Effector memory CD4-positive, alpha-beta T cell (primary cell): ENCODE data around the gene TMEM255B.

Experiments used
- DNase-seq, 3 donors: peaks; one replicate each; pipeline ENCODE4 v3.0.0-alpha.2; 2020
- H3K27ac ChIP-seq: 2 replicates; pipeline ENCODE4 v1.7.0; 2013; ENCODE audit warnings: mild to moderate bottlenecking, low read length, moderate library complexity; ENCODE audit not compliant: insufficient read depth, poor library complexity, severe bottlenecking
- H3K27me3 ChIP-seq: replicated peaks from 2 replicates; pipeline ENCODE4 v1.7.0; 2013; ENCODE audit warnings: mild to moderate bottlenecking, low read length; ENCODE audit not compliant: insufficient read depth, control insufficient read depth, poor library complexity, severe bottlenecking
- H3K36me3 ChIP-seq: 2 replicates; pipeline ENCODE4 v1.7.0; 2013; ENCODE audit warnings: mild to moderate bottlenecking, low read length, moderate library complexity; ENCODE audit not compliant: control insufficient read depth, insufficient read depth
- H3K4me1 ChIP-seq: 2 replicates; pipeline ENCODE4 v1.7.0; 2013; ENCODE audit warnings: low read length, mild to moderate bottlenecking; ENCODE audit not compliant: control insufficient read depth, insufficient read depth, poor library complexity, severe bottlenecking
- H3K4me3 ChIP-seq: 2 replicates; pipeline ENCODE4 v1.7.0; 2013; ENCODE audit warnings: low read length, low read depth, mild to moderate bottlenecking; ENCODE audit not compliant: insufficient read depth, poor library complexity, severe bottlenecking
- H3K9me3 ChIP-seq: 2 replicates; pipeline ENCODE4 v1.7.0; 2013; ENCODE audit warnings: mild to moderate bottlenecking, low read length, moderate library complexity; ENCODE audit not compliant: control insufficient read depth

Gene TMEM255B

GRCh38 chr13:113815151-113816058, 56.4 kb downstream of the TMEM255B start:
- Histone ChIP-seq H3K36me3 (no peaks in the 10 kb centered on the region), H3K27ac (no peak overlapping the region), H3K9me3 (no peaks in the 10 kb centered on the region), H3K4me1 (no peaks in the 10 kb centered on the region), H3K27me3 (no peaks in the 10 kb centered on the region), H3K4me3 (peak overlapping the region; percentile 15)
- DNase-seq: no peak

GRCh38 chr13:113816254-113816929, 57.4 kb downstream of the TMEM255B start:
- Histone ChIP-seq H3K4me3 (peak overlapping the region; percentile 15), H3K36me3 (no peaks in the 10 kb centered on the region), H3K27me3 (no peaks in the 10 kb centered on the region), H3K9me3 (no peaks in the 10 kb centered on the region), H3K4me1 (no peaks in the 10 kb centered on the region), H3K27ac (no peak overlapping the region)
- DNase-seq: no peak

GRCh38 chr13:113816946-113817859, 58.2 kb downstream of the TMEM255B start:
- Histone ChIP-seq H3K27ac (no peak overlapping the region), H3K36me3 (no peaks in the 10 kb centered on the region), H3K4me3 (no peak overlapping the region), H3K4me1 (no peaks in the 10 kb centered on the region), H3K9me3 (no peaks in the 10 kb centered on the region), H3K27me3 (no peaks in the 10 kb centered on the region)
- peak; percentile 66 to 80 (median 72) for DNase-seq

- Histone ChIP-seq H3K9me3 (no peaks in the 10 kb centered on the region), H3K36me3 (no peaks in the 10 kb centered on the region), H3K4me1 (no peaks in the 10 kb centered on the region), H3K27ac (no peak overlapping the region), H3K27me3 (no peaks in the 10 kb centered on the region), H3K4me3 (no peak overlapping the region)
- no peak for DNase-seq
Measured at GRCh38 chr13:113817860-113818691, 59.0 kb downstream of the TMEM255B start.

- no peaks in the 10 kb centered on the region for H3K4me1 ChIP-seq
- no peaks in the 10 kb centered on the region for H3K27me3 ChIP-seq
- H3K9me3 ChIP-seq: no peaks in the 10 kb centered on the region
- DNase-seq: no peak
- no peaks in the 10 kb centered on the region for H3K36me3 ChIP-seq
- no peak overlapping the region for H3K27ac ChIP-seq
- no peak overlapping the region for H3K4me3 ChIP-seq
Measured at GRCh38 chr13:113818700-113819295, 59.8 kb downstream of the TMEM255B start.

- no peak for DNase-seq
- H3K4me3 ChIP-seq: no peak overlapping the region
- H3K27ac ChIP-seq: no peak overlapping the region
- H3K4me1 ChIP-seq: no peaks in the 10 kb centered on the region
- no peaks in the 10 kb centered on the region for H3K27me3 ChIP-seq
- H3K9me3 ChIP-seq: no peaks in the 10 kb centered on the region
- H3K36me3 ChIP-seq: no peaks in the 10 kb centered on the region
Measured at GRCh38 chr13:113819341-113819730, 60.3 kb downstream of the TMEM255B start.

GRCh38 chr13:113819731-113820715, 61.0 kb downstream of the TMEM255B start:
- Histone ChIP-seq H3K27ac (no peak overlapping the region), H3K9me3 (no peaks in the 10 kb centered on the region), H3K4me1 (no peaks in the 10 kb centered on the region), H3K4me3 (no peak overlapping the region), H3K36me3 (no peaks in the 10 kb centered on the region), H3K27me3 (no peaks in the 10 kb centered on the region)
- DNase-seq: no peak

GRCh38 chr13:113820813-113821651, 62.0 kb downstream of the TMEM255B start:
- H3K9me3 ChIP-seq: no peaks in the 10 kb centered on the region
- no peak overlapping the region for H3K4me3 ChIP-seq
- no peaks in the 10 kb centered on the region for H3K4me1 ChIP-seq
- no peaks in the 10 kb centered on the region for H3K27me3 ChIP-seq
- DNase-seq: no peak
- H3K36me3 ChIP-seq: no peaks in the 10 kb centered on the region
- no peak overlapping the region for H3K27ac ChIP-seq
